IPS DF 4.7 (cell line): ENCODE results near the gene COX19.
"Not testable (repeated sequence)": the region's sequence is repeated elsewhere in the genome, so short reads cannot be mapped to it uniquely, and the experiment has no call there.

Experiments
- DNase-seq: peaks from one replicate; pipeline ENCODE4 v3.0.0-alpha.2; 2013; ENCODE audit warnings: low spot score; ENCODE audit errors: extremely low read depth

COX19 gene

GRCh38 chr7:927031-927671 is 48.2 kb downstream of the COX19 start:
- no peak for DNase-seq

- DNase-seq: no peak
Observed at GRCh38 chr7:926061-927030, 49.0 kb downstream of the COX19 start.

- no peak for DNase-seq
Observed at GRCh38 chr7:925601-926000, 49.7 kb downstream of the COX19 start.

- DNase-seq: no peak
Observed at GRCh38 chr7:924541-925231, 50.7 kb downstream of the COX19 start.

GRCh38 chr7:924042-924441 is 51.3 kb downstream of the COX19 start:
- not testable (repeated sequence) for DNase-seq

GRCh38 chr7:923108-924041 is 52.0 kb downstream of the COX19 start:
- DNase-seq: no peak

GRCh38 chr7:922334-923107 is 52.8 kb downstream of the COX19 start:
- no peak for DNase-seq

GRCh38 chr7:921581-922333 is 53.6 kb downstream of the COX19 start:
- DNase-seq: no peak

- no peak for DNase-seq
Observed at GRCh38 chr7:921071-921461, 54.3 kb downstream of the COX19 start.

- DNase-seq: no peak
Observed at GRCh38 chr7:920351-921070, 54.8 kb downstream of the COX19 start.

- no peak for DNase-seq
Observed at GRCh38 chr7:919924-920341, 55.4 kb downstream of the COX19 start.

- DNase-seq: no peak
Observed at GRCh38 chr7:919114-919442, 56.3 kb downstream of the COX19 start.

- no peak for DNase-seq
Observed at GRCh38 chr7:918441-919113, 56.8 kb downstream of the COX19 start.

GRCh38 chr7:918118-918425 is 57.3 kb downstream of the COX19 start:
- no peak for DNase-seq

- DNase-seq: no peak
Observed at GRCh38 chr7:917255-918117, 57.9 kb downstream of the COX19 start.

GRCh38 chr7:916291-916941 is 58.9 kb downstream of the COX19 start:
- no peak for DNase-seq
